Neural progenitor cell (in vitro differentiated cells): ENCODE measurements around the gene SWI5. TPM values are rescaled to one million over a fixed set of nuclear protein-coding genes. Genes with fewer than 3 reads are reported as not detected.

Source experiments
- DNase-seq: peaks from one replicate; pipeline ENCODE4 v3.0.0-alpha.2; 2016; ENCODE audit warnings: low spot score
- H2AFZ ChIP-seq: fragments of 200-600 bp; sonication (generic); replicated peaks from 2 replicates; pipeline ENCODE4 v1.6.1; 2016; ENCODE audit warnings: antibody characterized with exemption
- H3F3A ChIP-seq: fragments of 200-600 bp; sonication (generic); 2 replicates; pipeline ENCODE4 v1.6.1; 2016; ENCODE audit warnings: antibody characterized with exemption, low read depth
- H3K27ac ChIP-seq: fragments of 200-600 bp; sonication (generic); 2 replicates; pipeline ENCODE4 v1.5.1; 2016; ENCODE audit warnings: mild to moderate bottlenecking
- H3K27me3 ChIP-seq: fragments of 200-600 bp; sonication (generic); 2 replicates; pipeline ENCODE4 v1.6.1; 2016; ENCODE audit warnings: mild to moderate bottlenecking, moderate library complexity
- H3K36me3 ChIP-seq: fragments of 200-600 bp; sonication (generic); 2 replicates; pipeline ENCODE4 v1.5.1; 2016
- H3K4me1 ChIP-seq: fragments of 200-600 bp; sonication (generic); 2 replicates; pipeline ENCODE4 v1.6.1; 2016; ENCODE audit warnings: mixed run types
- H3K4me2 ChIP-seq: fragments of 200-600 bp; sonication (generic); 2 replicates; pipeline ENCODE4 v1.6.1; 2016
- H3K4me3 ChIP-seq: fragments of 200-600 bp; sonication (generic); 2 replicates; pipeline ENCODE4 v1.5.1; 2016
- H3K79me2 ChIP-seq: fragments of 200-600 bp; sonication (generic); 2 replicates; pipeline ENCODE4 v1.6.1; 2016; ENCODE audit warnings: low read depth
- H3K9ac ChIP-seq: fragments of 200-600 bp; sonication (generic); 2 replicates; pipeline ENCODE4 v1.6.1; 2016
- H3K9me3 ChIP-seq: fragments of 200-600 bp; sonication (generic); 2 replicates; pipeline ENCODE4 v1.5.1; 2016; ENCODE audit warnings: low read depth
- H4K20me1 ChIP-seq: fragments of 200-600 bp; sonication (generic); 2 replicates; pipeline ENCODE4 v1.6.1; 2016; ENCODE audit warnings: low read depth
- H3K27ac Mint-ChIP-seq: 3 replicates; pipeline ENCODE4 v1.8.0; 2021; ENCODE audit warnings: mixed read lengths
- H3K27me3 Mint-ChIP-seq: 2 replicates; pipeline ENCODE4 v1.8.0; 2022; ENCODE audit warnings: low read depth, mild to moderate bottlenecking, inconsistent platforms, moderate library complexity, mixed read lengths; ENCODE audit not compliant: insufficient read depth
- H3K36me3 Mint-ChIP-seq: 3 replicates; pipeline ENCODE4 v1.8.0; 2021; ENCODE audit warnings: mixed read lengths
- H3K4me1 Mint-ChIP-seq: 3 replicates; pipeline ENCODE4 v1.8.0; 2021; ENCODE audit warnings: mixed read lengths
- H3K4me3 Mint-ChIP-seq: 3 replicates; pipeline ENCODE4 v1.8.0; 2021; ENCODE audit warnings: mild to moderate bottlenecking, moderate library complexity, mixed read lengths
- H3K9me3 Mint-ChIP-seq: 3 replicates; pipeline ENCODE4 v1.8.0; 2020; ENCODE audit warnings: mixed read lengths
- CTCF ChIP-seq: fragments of 200-600 bp; sonication (generic); IDR thresholded peaks from 2 replicates; pipeline ENCODE4 v1.5.1; 2017; ENCODE audit warnings: antibody characterized with exemption, mild to moderate bottlenecking
- EZH2 ChIP-seq: fragments of 200-600 bp; sonication (generic); IDR thresholded peaks from 2 replicates; pipeline ENCODE4 v1.6.1; 2017; ENCODE audit warnings: antibody characterized with exemption, mild to moderate bottlenecking, moderate library complexity
- EZH2phosphoT487 ChIP-seq: fragments of 200-600 bp; sonication (generic); IDR thresholded peaks from 2 replicates; pipeline ENCODE4 v1.6.1; 2017; ENCODE audit warnings: antibody characterized with exemption
- total RNA-seq: library from RNA; depleted of rRNA; stranded (reverse); fragments of >200 nt; gene quantifications from 2 replicates; pipeline ENCODE4 v1.2.3, GENCODE V29; 2015; ENCODE audit warnings: low replicate concordance

The SWI5 gene
- total RNA-seq, 1 donor from 2014 or later = 15.0 TPM

GRCh38 chr9:128322404-128323211 is 46.5 kb downstream of the SWI5 start, which contains the start of the genes COQ4 and TRUB2:
Gene COQ4 (plus strand): TSS chr9:128322839. CDS start chr9:128322859, 20 bp downstream.
Gene TRUB2 (minus strand): TSS chr9:128322447. CDS start chr9:128322408, 39 bp downstream.
- no peaks in the 10 kb centered on the region for H3F3A ChIP-seq
- peaks cover 38% of the 10 kb centered on the region for H3K79me2 ChIP-seq
- H3K4me3 ChIP-seq = peak within 1 kb of the TSS; percentile 94
- TF ChIP-seq CTCF = no peak
- no peak for TF ChIP-seq EZH2
- no peak for TF ChIP-seq EZH2phosphoT487
- Mint-ChIP-seq H3K36me3 (peaks cover 2% of the 10 kb centered on the region), H3K27me3 (peaks cover 2% of the 10 kb centered on the region), H3K9me3 (no peaks in the 10 kb centered on the region), H3K4me1 (peaks cover 13% of the 10 kb centered on the region), H3K27ac (peak within 1 kb of the TSS; percentile 98), H3K4me3 (peak within 1 kb of the TSS; percentile 99)
- peak within 1 kb of the TSS; percentile 17 for H3K27ac ChIP-seq
- H3K4me1 ChIP-seq = peaks cover 11% of the 10 kb centered on the region
- no peaks in the 10 kb centered on the region for H3K36me3 ChIP-seq
- DNase-seq = peak; percentile 96
- no peaks in the 10 kb centered on the region for H3K27me3 ChIP-seq
- H3K4me2 ChIP-seq = peak within 1 kb of the TSS; percentile 97
- peak within 1 kb of the TSS; percentile 68 for H3K9ac ChIP-seq
- H3K9me3 ChIP-seq = no peaks in the 10 kb centered on the region
- no peaks in the 10 kb centered on the region for H4K20me1 ChIP-seq
- H2AFZ ChIP-seq = peak within 1 kb of the TSS; percentile 99

- H3K4me2 ChIP-seq = peak overlapping the region; percentile 97
- H3K36me3 ChIP-seq = no peaks in the 10 kb centered on the region
- H3K4me1 Mint-ChIP-seq = peaks cover 13% of the 10 kb centered on the region
- no peaks in the 10 kb centered on the region for H4K20me1 ChIP-seq
- peak overlapping the region; percentile 99 for H3K4me3 Mint-ChIP-seq
- peaks cover 2% of the 10 kb centered on the region for H3K27me3 Mint-ChIP-seq
- peak overlapping the region; percentile 99 for H2AFZ ChIP-seq
- TF ChIP-seq EZH2 (no peak), CTCF (peak; percentile 3), EZH2phosphoT487 (no peak)
- peaks cover 6% of the 10 kb centered on the region for H3K36me3 Mint-ChIP-seq
- H3K4me3 ChIP-seq = peak overlapping the region; percentile 94
- DNase-seq = no peak
- H3K79me2 ChIP-seq = peaks cover 38% of the 10 kb centered on the region
- no peaks in the 10 kb centered on the region for H3K9me3 Mint-ChIP-seq
- H3K9ac ChIP-seq = peak overlapping the region; percentile 68
- H3K27me3 ChIP-seq = no peaks in the 10 kb centered on the region
- peaks cover 11% of the 10 kb centered on the region for H3K4me1 ChIP-seq
- H3K9me3 ChIP-seq = no peaks in the 10 kb centered on the region
- H3K27ac ChIP-seq = no peak overlapping the region
- H3K27ac Mint-ChIP-seq = peak overlapping the region; percentile 72
- no peaks in the 10 kb centered on the region for H3F3A ChIP-seq
Observed at GRCh38 chr9:128323212-128323730, 47.2 kb downstream of the SWI5 start.

GRCh38 chr9:128323791-128324190 is 47.7 kb downstream of the SWI5 start:
- peak overlapping the region; percentile 99 for H3K4me3 Mint-ChIP-seq
- peak overlapping the region; percentile 94 for H3K4me3 ChIP-seq
- no peak overlapping the region for H3K9ac ChIP-seq
- H3K4me2 ChIP-seq = peak overlapping the region; percentile 97
- H3K36me3 ChIP-seq = no peaks in the 10 kb centered on the region
- H3K9me3 Mint-ChIP-seq = no peaks in the 10 kb centered on the region
- no peak overlapping the region for H2AFZ ChIP-seq
- H3K27me3 Mint-ChIP-seq = peaks cover 2% of the 10 kb centered on the region
- peaks cover 38% of the 10 kb centered on the region for H3K79me2 ChIP-seq
- H3K4me1 ChIP-seq = peaks cover 11% of the 10 kb centered on the region
- TF ChIP-seq EZH2phosphoT487 = no peak
- TF ChIP-seq CTCF = no peak
- H4K20me1 ChIP-seq = peaks cover 4% of the 10 kb centered on the region
- no peaks in the 10 kb centered on the region for H3K27me3 ChIP-seq
- H3K4me1 Mint-ChIP-seq = peaks cover 13% of the 10 kb centered on the region
- no peaks in the 10 kb centered on the region for H3K9me3 ChIP-seq
- H3K36me3 Mint-ChIP-seq = peaks cover 6% of the 10 kb centered on the region
- no peaks in the 10 kb centered on the region for H3F3A ChIP-seq
- peak overlapping the region; percentile 42 for H3K27ac Mint-ChIP-seq
- no peak overlapping the region for H3K27ac ChIP-seq
- no peak for DNase-seq
